ENCODE data around the gene MYH6. TPM values are rescaled to one million over a fixed set of nuclear protein-coding genes. Genes with fewer than 3 reads are reported as not detected.
"Not testable (repeated sequence)": the region's sequence is repeated elsewhere in the genome, so short reads cannot be mapped to it uniquely, and the experiment has no call there.

The MYH6 gene
- total and polyA plus RNA-seq, 2 of the 13 experiments (the other 11 are each of a cell fraction or from before 2014, with no cell fraction given) = 0.01 TPM; not detected in 1

- BruUV-seq (replicated peaks); H2AFZ ChIP-seq (ENCODE audit: low read length); H3K36me3 ChIP-seq (replicated peaks in 1 of 2; ENCODE audit: control insufficient read depth in 1 of 2, insufficient read depth in 2 of 2, low read length in 2 of 2); CTCF ChIA-PET (ENCODE audit: low intra/inter-chr PET ratio, low total read pairs); H4K20me1 ChIP-seq (ENCODE audit: insufficient read depth, low read length); H3K9me3 ChIP-seq (ENCODE audit: low read length); FAIRE-seq; H3K4me1 ChIP-seq (ENCODE audit: insufficient read depth, low read length); intact Hi-C loops (cut with micrococcal nuclease; ENCODE audit: unreplicated experiment); ATAC-seq; H3K27ac ChIP-seq (ENCODE audit: extremely low read length, insufficient read depth, low read length); DNase-seq (ENCODE audit: low spot score); in situ Hi-C loops (cut with HindIII; ENCODE audit: extremely low pct_ligation_motif_present, low pct_unique_long_range_greater_than_20kb); H3K79me2 ChIP-seq (ENCODE audit: insufficient read depth, low read length); H3K9ac ChIP-seq (ENCODE audit: insufficient read depth, low read depth, low read length): not testable (repeated sequence)
- 32% methylated on average over 17 of the region's 17 CpGs for WGBS (ENCODE audit: low lambda C conversion rate)
- Histone ChIP-seq H3K4me3 (replicated peaks in 1 of 3; ENCODE audit: insufficient read depth in 1 of 3, low read depth in 2 of 3, low read length in 3 of 3) (peak overlapping the region in 1 of 3 experiments; percentile 35; a peak in 1 of 6 replicates), H3K4me2 (ENCODE audit: low read depth, low read length) (peak overlapping the region; percentile 30; the same call in 1 of the 2 replicates), H3K27me3 (ENCODE audit: control insufficient read depth in 1 of 2, insufficient read depth in 2 of 2, low read length in 2 of 2) (peaks cover 29 to 92% of the 10 kb centered on the region in 2 experiments)
- POLR2A ChIA-PET = interaction anchor here (2.0 kb wide), 1 partner anchor 65 kb away, joined by 7 read pairs; the partner anchor contains the start of gene PABPN1
- TF ChIP-seq EZH2 (conservative IDR thresholded peaks at IDR 0.05; ENCODE audit: low read depth, low read length) = peak; percentile 75; the same call in 1 of the 2 replicates
- 0 out of 2 replicates have a peak, but pooled peaks have one; percentile 29 for TF ChIP-seq NRL (CRISPR knock-in tag; IDR thresholded peaks at IDR 0.05; ENCODE audit: borderline replicate concordance)
- TF ChIP-seq ZNF687 (CRISPR knock-in tag; IDR thresholded peaks at IDR 0.05) = peak; percentile 19
These were observed 21.8 kb downstream of the MYH6 start for GRCh38 chr14:23386266-23386657.
